Peyer's patch (tissue), 4 donors: ENCODE measurements around the gene PNMA3. TPM values are rescaled to one million over a fixed set of nuclear protein-coding genes. Genes with fewer than 3 reads are reported as not detected.
"Not testable (repeated sequence)": the region's sequence is repeated elsewhere in the genome, so short reads cannot be mapped to it uniquely, and the experiment has no call there.

Experiments
- DNase-seq, 3 donors: peaks; one replicate each; pipeline ENCODE4 v3.0.0-alpha.2; 2017 to 2019
- H3K27ac ChIP-seq, 4 donors: fragments of 200-600 bp; sonication (generic); one replicate each; pipeline ENCODE4 v1.5.1; 2016 to 2019
- H3K27me3 ChIP-seq, 2 donors: fragments of 200-600 bp; sonication (generic); one replicate each; pipeline ENCODE4 v1.5.1; 2019
- H3K36me3 ChIP-seq, 3 donors: fragments of 200-600 bp; sonication (generic); one replicate each; pipeline ENCODE4 v1.5.1; 2016 to 2019
- H3K4me1 ChIP-seq, 4 donors: fragments of 200-600 bp; sonication (generic); one replicate each; pipeline ENCODE4 v1.5.1; 2016 to 2019
- H3K4me3 ChIP-seq, 4 donors: fragments of 200-600 bp; sonication (generic); 1 replicate in 3 of 4; 2 replicates in 1 of 4; pipeline ENCODE4 v1.5.1; 2016 to 2019; ENCODE audit warnings: mild to moderate bottlenecking in 1 of 4
- H3K9me3 ChIP-seq, 4 donors: fragments of 200-600 bp; sonication (generic); one replicate each; pipeline ENCODE4 v1.5.1; 2016 to 2019; ENCODE audit warnings: mild to moderate bottlenecking in 1 of 4
- POLR2A ChIP-seq, 2 donors: fragments of 450-650 bp; IDR thresholded peaks; one replicate each; pipeline ENCODE4 v1.5.1; 2017; ENCODE audit warnings: antibody characterized with exemption in 2 of 2, mild to moderate bottlenecking in 2 of 2, moderate library complexity in 2 of 2
- small RNA-seq, 2 donors: library from RNA; depleted of rRNA; stranded (forward); fragments of <200 nt; gene quantifications; one replicate each; pipeline ENCODE3, GENCODE V24; 2016
- total RNA-seq, 4 donors: library from RNA; depleted of rRNA; stranded (reverse); fragments of >200 nt; gene quantifications; one replicate each; pipeline ENCODE4 v1.1.0, GENCODE V29; 2016
- TF ChIP-seq, protein P1 (sequence below), 6 experiments: fragments of 450-650 bp in 4 of 6; fragments of 200-600 bp in 2 of 6; sonication (generic) in 1 of 6; IDR thresholded peaks; one replicate each; pipeline ENCODE4 v1.5.1; 2017 to 2019; ENCODE audit warnings: antibody characterized with exemption in 6 of 6, mild to moderate bottlenecking in 3 of 6, moderate library complexity in 1 of 6

PNMA3 gene
- total RNA-seq, 4 donors from 2014 or later, result 0.47 to 5.0 (median 1.0) TPM

DNA sequence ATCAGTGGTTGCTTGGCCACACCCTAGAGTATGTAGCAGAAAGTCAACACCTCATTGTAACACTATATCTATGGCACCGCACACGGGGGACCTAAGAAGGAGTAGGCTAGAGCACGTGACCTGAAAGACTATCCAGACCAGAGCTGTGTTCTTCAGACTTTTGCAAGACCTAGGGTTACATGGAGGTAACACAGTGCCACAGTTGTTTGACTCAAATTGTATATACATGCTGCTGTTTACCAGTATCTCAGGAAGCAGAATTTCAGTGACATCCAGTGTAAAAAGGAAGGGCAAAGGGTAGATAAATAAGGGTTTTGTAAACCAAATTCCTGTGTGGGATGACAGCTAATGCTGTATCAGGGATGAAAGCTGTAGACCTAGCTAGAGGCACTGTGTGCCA is 46.1 kb downstream of the PNMA3 start:
- no peak for TF ChIP-seq POLR2A (IDR thresholded peaks at IDR 0.05)
- TF ChIP-seq, protein P1, sequence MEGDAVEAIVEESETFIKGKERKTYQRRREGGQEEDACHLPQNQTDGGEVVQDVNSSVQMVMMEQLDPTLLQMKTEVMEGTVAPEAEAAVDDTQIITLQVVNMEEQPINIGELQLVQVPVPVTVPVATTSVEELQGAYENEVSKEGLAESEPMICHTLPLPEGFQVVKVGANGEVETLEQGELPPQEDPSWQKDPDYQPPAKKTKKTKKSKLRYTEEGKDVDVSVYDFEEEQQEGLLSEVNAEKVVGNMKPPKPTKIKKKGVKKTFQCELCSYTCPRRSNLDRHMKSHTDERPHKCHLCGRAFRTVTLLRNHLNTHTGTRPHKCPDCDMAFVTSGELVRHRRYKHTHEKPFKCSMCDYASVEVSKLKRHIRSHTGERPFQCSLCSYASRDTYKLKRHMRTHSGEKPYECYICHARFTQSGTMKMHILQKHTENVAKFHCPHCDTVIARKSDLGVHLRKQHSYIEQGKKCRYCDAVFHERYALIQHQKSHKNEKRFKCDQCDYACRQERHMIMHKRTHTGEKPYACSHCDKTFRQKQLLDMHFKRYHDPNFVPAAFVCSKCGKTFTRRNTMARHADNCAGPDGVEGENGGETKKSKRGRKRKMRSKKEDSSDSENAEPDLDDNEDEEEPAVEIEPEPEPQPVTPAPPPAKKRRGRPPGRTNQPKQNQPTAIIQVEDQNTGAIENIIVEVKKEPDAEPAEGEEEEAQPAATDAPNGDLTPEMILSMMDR (IDR thresholded peaks at IDR 0.05), result no peak
- Histone ChIP-seq H3K27me3 (no peaks in the 10 kb centered on the region), H3K36me3 (no peaks in the 10 kb centered on the region), H3K27ac (no peak overlapping the region), H3K4me3 (no peak overlapping the region), H3K4me1 (no peaks in the 10 kb centered on the region), H3K9me3 (no peaks in the 10 kb centered on the region)
- no peak for DNase-seq

DNA sequence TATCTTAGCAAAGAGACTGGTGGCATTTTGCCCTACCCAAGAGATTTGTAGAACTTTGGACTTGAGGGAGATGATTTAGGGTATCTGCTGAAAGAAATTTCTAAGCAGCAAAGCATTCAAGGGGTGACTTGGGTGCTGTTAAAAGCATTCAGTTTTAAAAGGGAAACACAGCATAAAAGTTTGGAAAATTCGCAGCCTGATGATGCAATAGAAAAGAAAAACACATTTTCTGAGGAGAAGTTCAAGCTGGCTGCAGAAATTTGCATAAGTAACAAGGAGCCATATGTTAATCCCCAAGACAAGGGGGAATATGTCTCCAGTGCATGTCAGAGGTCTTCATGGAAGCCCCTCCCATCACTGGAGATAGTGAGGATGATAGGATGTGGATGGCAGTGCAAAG is 48.7 kb downstream of the PNMA3 start:
- not testable (repeated sequence) for H3K4me1 ChIP-seq, H3K36me3 ChIP-seq, DNase-seq, H3K4me3 ChIP-seq, H3K9me3 ChIP-seq, H3K27me3 ChIP-seq, H3K27ac ChIP-seq

DNA sequence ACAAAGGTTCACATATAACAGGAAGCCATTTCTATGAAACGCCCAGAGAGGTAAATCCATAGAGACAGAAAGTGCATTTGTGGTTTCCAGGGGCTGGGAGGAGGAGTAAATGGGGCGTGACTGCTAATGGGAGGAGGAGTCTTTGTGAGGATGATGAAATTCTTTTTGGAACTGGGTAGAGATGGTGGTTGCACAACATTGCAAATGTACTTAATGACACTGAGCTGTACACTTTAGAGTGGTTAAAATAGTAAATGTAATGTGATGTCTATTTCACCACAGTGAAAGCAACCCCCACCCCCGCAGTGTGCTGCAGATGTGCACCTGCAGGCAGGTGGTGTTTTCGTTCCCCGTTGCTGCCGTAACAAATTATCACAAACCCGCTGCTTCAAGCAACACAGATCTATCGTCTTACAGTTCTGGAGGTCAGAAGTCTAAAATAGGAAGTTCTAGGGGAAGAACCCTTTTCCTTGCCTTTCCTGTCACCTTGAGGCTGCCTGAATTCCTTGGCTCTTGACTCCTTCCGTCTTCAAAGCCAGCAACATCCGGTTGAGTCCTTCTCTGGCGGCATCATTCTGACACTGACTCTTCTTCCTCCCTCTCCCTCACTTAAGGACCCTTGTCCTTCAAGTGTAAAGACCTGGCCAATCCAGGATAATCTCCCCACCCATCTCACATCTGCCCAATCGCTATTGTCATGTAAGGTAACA is 50.0 kb downstream of the PNMA3 start:
- not testable (repeated sequence) for H3K9me3 ChIP-seq, H3K27me3 ChIP-seq, H3K36me3 ChIP-seq, H3K4me1 ChIP-seq, DNase-seq, H3K4me3 ChIP-seq, H3K27ac ChIP-seq

Small RNA genes within 50 kb of the gene (small RNA-seq; reads per million reads assigned to genes)
- gene AC243428.1, result 0 reads per million in 2 donors

Other genes with a start within 250 kb of the PNMA3 start
- 10 to 100 TPM in 1 of 4 donors, 1 to 10 TPM in 3; 5.7 to 23.1 (median 9.5) TPM for gene CETN2, start 225.7 kb upstream of the PNMA3 start, total RNA-seq
- 10 to 100 TPM; 13.2 to 77.2 (median 38.8) TPM for gene NSDHL, start 225.4 kb upstream of the PNMA3 start, total RNA-seq
- gene ZNF185, start 158.4 kb upstream of the PNMA3 start, total RNA-seq, result 1 to 10 TPM in 3 of 4 donors, under 1 TPM in 1; 0.53 to 2.5 (median 1.4) TPM
- not detected for gene PNMA5, start 62.4 kb upstream of the PNMA3 start, total RNA-seq
- gene PNMA6A, start 16.0 kb downstream of the PNMA3 start, total RNA-seq, result under 1 TPM in 1 of 4 donors, not detected in 3; 0.88 TPM
- not detected for gene MAGEA1, start 122.8 kb downstream of the PNMA3 start, total RNA-seq